ENCODE data around the gene PUS7. TPM values are rescaled to one million over a fixed set of nuclear protein-coding genes. Genes with fewer than 3 reads are reported as not detected.

Gene PUS7
- polyA plus RNA-seq, 1 donor (not counting 4 experiments of a cell fraction or from before 2014, with no cell fraction given) = 25.2 TPM

GRCh38 chr7:105408791-105409410, 113.2 kb downstream of the PUS7 start:
- Histone ChIP-seq H3K27me3 (ENCODE audit: control insufficient read depth, extremely low read depth, insufficient read depth, low read length) (no peaks in the 10 kb centered on the region), H4K20me1 (ENCODE audit: control insufficient read depth, extremely low read depth, insufficient read depth, low read length) (no peaks in the 10 kb centered on the region), H3K79me2 (ENCODE audit: control insufficient read depth, insufficient read depth, low read length) (no peaks in the 10 kb centered on the region), H3K27ac (ENCODE audit: control insufficient read depth, insufficient read depth, low read length) (no peak overlapping the region), H3K9me1 (ENCODE audit: control insufficient read depth, extremely low read depth, insufficient read depth, low read length) (no peaks in the 10 kb centered on the region), H3K4me3 (ENCODE audit: control insufficient read depth in 2 of 3, extremely low read depth in 1 of 3, insufficient read depth in 2 of 3, low read depth in 1 of 3, low read length in 3 of 3) (no peak overlapping the region), H3K4me2 (ENCODE audit: control insufficient read depth, extremely low read depth, insufficient read depth, low read depth, low read length) (peak overlapping the region; percentile 36), H2AFZ (ENCODE audit: control insufficient read depth, low read length) (peak overlapping the region; percentile 12), H3K36me3 (ENCODE audit: control insufficient read depth in 2 of 2, extremely low read depth in 1 of 2, insufficient read depth in 2 of 2, low read length in 2 of 2) (no peaks in the 10 kb centered on the region), H3K9me3 (ENCODE audit: control insufficient read depth, low read depth, low read length) (no peaks in the 10 kb centered on the region), H3K4me1 (ENCODE audit: control insufficient read depth, extremely low read depth, insufficient read depth, low read length) (peaks cover 3% of the 10 kb centered on the region), H3K9ac (ENCODE audit: control insufficient read depth, extremely low read depth, insufficient read depth, low read length) (no peak overlapping the region)
- FAIRE-seq (no peak), DNase-seq (ENCODE audit: low read depth, low spot score) (no peak)
- dilution Hi-C loops (cut with MboI; ENCODE audit: extremely low pct_ligation_motif_present, low sequenced_read_pairs) = no loop called here
- TF ChIP-seq EZH2 (IDR thresholded peaks at IDR 0.05; ENCODE audit: low read length) (no peak), CTCF (optimal IDR thresholded peaks at IDR 0.05 in 1 of 3, IDR thresholded peaks at IDR 0.05 in 1 of 3, conservative IDR thresholded peaks at IDR 0.05 in 1 of 3; ENCODE audit: extremely low read depth in 1 of 3, insufficient read depth in 2 of 3, low read length in 3 of 3) (no peak)

Other genes with a start within 250 kb of the PUS7 start
- 26.6 to 40.2 TPM (median 32.7 TPM) in 3 replicates for gene SRPK2, start 133.3 kb downstream of the PUS7 start, polyA plus RNA-seq
- 14.8 to 23.6 TPM (median 17.4 TPM) in 3 replicates for gene RINT1, start 9.9 kb upstream of the PUS7 start, polyA plus RNA-seq
- 0.07 TPM in 1 of 3 replicates, not detected in the others for gene EFCAB10, start 59.2 kb upstream of the PUS7 start, polyA plus RNA-seq

All from keratinocyte (primary cell).